NCI-H1092 treated with DMSO at 0.1 percent for 48 hours (cell line): ENCODE data around the gene DEDD2.
A peak's percentile ranks its signal among the peaks of the same experiment; 100 is the strongest.

Source experiments
- DNase-seq: peaks from one replicate; lab custom pipeline; 2025; lab: John Stamatoyannopoulos, UW

Gene DEDD2

DNA sequence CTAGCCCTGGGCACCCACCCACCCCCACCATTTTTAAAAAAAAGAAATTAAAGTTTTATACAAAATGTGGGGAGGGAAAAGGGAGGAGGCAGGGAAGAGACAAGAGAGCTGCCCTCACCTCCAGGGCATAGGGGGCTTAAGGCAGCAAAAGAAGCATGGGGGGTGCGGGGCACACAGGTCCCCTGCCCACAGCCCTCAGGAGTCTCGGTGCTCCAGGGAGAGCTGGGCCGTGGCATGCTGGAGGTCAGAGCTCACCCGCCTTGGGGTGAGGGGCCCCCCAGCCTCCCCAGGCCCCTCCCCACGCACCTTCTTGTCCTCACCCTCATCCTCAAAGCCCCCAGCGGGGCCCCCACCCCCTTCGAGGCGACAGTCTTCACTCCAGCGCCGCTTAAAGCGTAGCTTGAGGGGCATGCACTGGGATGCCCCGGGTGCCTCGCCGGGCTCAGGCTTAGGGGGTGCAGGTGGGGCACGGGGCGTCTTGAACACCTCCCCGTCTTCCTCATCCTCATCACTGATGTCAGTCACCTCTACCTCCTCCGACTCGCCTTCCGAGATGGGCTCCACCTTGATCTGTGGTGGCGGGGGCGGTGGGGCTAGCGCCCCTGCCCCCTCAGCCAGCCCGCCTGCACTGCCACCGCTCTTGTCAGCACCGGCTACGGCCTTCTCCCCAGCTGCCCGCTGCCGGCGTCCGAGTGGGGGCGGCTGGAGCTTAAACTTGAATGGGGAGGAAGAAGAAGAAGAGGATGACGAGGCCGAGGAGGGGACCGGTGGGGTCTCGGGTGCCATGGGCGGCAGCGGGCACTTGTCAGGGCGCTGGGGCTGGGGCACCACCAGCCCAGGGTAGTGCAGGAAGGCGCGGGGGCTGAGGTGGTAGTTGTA, 31.0 kb upstream of the DEDD2 start:
- no peak for DNase-seq

DNA sequence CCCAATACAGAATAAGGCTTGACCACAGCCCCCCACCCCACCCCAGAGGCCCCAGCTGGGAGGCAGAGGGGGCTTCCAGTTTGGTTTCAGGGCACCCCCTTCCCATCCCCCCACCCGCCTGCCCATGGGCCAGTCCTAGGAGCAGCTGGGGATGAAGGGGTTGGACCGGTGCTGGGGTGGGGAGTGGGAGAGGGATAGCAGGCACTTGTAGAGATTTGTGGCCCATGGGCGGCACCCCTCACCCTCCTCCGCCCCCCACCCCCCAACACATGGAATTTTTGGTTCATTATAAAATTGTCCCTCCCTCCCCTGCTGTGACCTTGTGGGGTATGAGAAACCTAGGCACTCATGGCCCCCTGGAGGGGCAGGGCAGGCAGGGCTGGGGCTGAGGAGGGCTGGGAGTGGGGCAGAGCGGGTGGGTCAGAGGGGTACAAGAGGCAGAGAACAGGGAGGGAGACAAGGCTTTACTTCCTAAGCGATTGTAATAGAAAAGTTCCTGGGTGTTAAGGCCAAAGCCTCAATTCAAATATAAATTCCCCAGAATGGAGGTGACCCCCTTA, 30.2 kb upstream of the DEDD2 start:
- no peak for DNase-seq

GRCh38 chr19:42246922-42247639, 29.6 kb upstream of the DEDD2 start:
- no peak for DNase-seq

- DNase-seq, result peak; percentile 34
Measured at GRCh38 chr19:42246143-42246921, 28.9 kb upstream of the DEDD2 start.

GRCh38 chr19:42245231-42245630, 27.8 kb upstream of the DEDD2 start:
- no peak for DNase-seq

GRCh38 chr19:42244347-42245220, 27.1 kb upstream of the DEDD2 start:
- DNase-seq, result peak; percentile 84

GRCh38 chr19:42242512-42243409, 25.3 kb upstream of the DEDD2 start, which contains the start of gene GSK3A:
Gene GSK3A (minus strand): TSS chr19:42242602. CDS start chr19:42242465, 137 bp downstream.
- DNase-seq, result peak; percentile 100

GRCh38 chr19:42242069-42242511, 24.6 kb upstream of the DEDD2 start:
- peak; percentile 3 for DNase-seq

DNA sequence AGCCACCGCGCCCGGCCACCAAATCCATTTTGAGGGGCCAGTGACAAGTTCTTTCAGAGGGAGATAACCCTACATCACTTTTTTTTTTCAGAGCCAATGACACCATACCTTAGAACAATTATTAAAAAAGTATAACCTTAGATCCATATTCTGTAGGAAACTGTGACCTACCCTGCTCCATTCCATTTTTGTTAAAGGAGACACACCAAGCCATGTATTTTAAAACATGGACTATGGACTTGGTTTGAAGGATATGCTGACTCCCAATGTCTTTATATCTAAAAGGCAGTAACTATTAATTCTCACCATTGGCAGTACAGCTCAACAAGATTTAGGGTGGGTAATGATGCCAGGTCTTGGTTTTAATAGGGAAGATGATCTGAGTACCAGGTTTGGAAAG, 23.8 kb upstream of the DEDD2 start:
- no peak for DNase-seq

DNA sequence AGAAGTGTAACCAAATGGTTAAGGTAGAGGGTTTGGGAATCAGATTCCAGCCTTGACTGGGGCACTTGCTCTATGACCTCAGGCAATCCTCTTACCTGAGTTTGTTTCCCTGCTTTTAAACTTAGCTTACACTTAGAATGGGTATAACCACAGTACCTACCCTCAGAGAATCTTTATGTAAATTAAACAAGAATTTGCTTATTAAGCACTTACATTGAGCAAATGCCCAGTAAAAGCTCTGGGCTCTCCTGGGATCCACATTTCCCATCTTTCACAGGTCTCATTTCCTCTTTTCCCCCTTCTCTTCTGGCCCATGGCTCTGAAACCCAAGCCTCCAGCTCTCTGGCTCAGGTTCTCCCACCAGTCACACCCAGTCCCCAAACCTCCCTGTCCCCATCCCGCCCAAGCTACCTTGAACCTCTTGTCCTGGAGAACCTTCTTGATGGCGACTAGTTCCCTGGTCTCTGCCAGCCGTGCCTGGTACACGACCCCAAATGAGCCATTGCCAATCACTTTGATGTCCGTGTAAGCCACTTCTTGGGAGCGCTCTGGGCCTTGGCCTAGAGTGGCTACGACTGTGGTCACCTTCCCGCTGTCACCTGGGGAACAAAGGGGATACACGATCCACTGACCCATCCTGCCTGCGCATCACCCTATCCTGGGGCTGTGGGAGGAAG, 22.2 kb upstream of the DEDD2 start:
- DNase-seq, result no peak

GRCh38 chr19:42235181-42235580, 17.7 kb upstream of the DEDD2 start:
- DNase-seq, result no peak

DNA sequence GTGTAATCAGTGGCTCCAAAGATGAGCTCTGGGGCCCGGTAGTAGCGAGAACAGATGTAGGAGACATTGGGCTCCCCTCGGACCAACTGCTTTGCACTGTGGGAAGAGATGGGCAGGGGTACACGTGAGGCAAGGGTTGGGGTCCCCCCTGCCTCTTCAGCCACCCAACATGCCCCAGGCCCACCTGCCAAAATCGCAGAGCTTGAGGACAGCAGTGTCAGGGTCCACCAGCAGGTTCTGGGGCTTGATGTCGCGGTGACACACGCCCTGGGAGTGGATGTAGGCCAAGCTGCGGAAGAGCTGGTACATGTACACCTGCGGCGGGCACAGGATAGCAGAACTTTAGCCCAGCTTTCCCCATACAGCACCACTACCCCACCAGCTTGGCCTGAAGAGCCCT, 16.9 kb upstream of the DEDD2 start:
- DNase-seq, result no peak

DNA sequence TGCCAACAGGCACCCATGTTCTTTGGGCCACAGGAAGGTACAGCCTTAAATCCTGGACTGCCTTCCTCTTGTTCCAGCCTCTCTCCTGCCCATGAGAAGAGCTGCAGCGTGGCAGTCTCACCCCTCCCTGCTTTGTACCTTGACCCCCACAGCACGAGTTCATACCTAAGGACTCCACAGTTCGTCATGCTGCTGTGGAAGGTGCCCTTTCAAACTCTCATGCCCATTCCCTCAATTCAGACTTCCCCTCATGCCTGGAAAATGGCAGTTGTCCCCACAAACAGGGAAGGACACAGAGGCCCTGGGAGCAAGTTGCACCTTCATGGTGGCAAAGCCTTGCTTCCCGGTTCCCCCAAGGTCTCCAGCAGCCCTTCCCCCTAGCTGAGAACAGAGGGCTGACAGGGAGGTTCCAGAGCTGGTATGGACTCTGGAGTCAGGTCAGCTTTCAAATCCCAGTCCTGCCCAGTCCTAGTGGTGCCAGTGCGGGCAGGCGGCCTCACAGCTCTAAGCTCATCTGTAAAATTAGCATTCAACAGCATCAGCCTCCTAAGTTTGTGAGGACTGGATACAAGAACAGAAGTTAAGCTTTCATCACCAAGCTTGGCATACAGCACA, 16.3 kb upstream of the DEDD2 start:
- no peak for DNase-seq

- no peak for DNase-seq
Measured at GRCh38 chr19:42233106-42233505, 15.6 kb upstream of the DEDD2 start.

- DNase-seq, result no peak
Measured at GRCh38 chr19:42232435-42232834, 15.0 kb upstream of the DEDD2 start.

GRCh38 chr19:42230571-42230970, 13.1 kb upstream of the DEDD2 start:
- no peak for DNase-seq

- no peak for DNase-seq
Measured at GRCh38 chr19:42229855-42230351, 12.4 kb upstream of the DEDD2 start.

GRCh38 chr19:42229301-42229854, 11.9 kb upstream of the DEDD2 start:
- no peak for DNase-seq
